PC-9 (cell line): ENCODE measurements around the gene PGM2. TPM values are rescaled to one million over a fixed set of nuclear protein-coding genes. Genes with fewer than 3 reads are reported as not detected.
A peak's percentile ranks its signal among the peaks of the same experiment; 100 is the strongest.

Experiments
- Bru-seq: library from RNA; stranded (reverse); fragments of 400-500 nt; gene quantifications from one replicate; lab custom pipeline; 2021; lab: Mats Ljungman, UMichigan
- BruChase-seq, 2 experiments: library from RNA; stranded (reverse); fragments of 400-500 nt; gene quantifications; one replicate each; lab custom pipeline; 2021; lab: Mats Ljungman, UMichigan
- BruUV-seq: library from RNA; stranded (reverse); fragments of 400-500 nt; replicated peaks from 2 replicates; lab custom pipeline; 2021; lab: Mats Ljungman, UMichigan
- CTCF ChIA-PET: fragments of 300-600 bp; sonication (Branson Sonifier 250); formaldehyde crosslinking; loops from one replicate; lab custom pipeline; 2022; ENCODE audit warnings: antibody characterized with exemption; lab: Charles Lee
- POLR2A ChIA-PET: fragments of 300-600 bp; sonication (Branson Sonifier 250); formaldehyde crosslinking; loops from one replicate; lab custom pipeline; 2022; ENCODE audit warnings: antibody characterized with exemption; ENCODE audit not compliant: unreplicated experiment; lab: Charles Lee
- DNase-seq, 2 experiments: peaks; one replicate each; pipeline versions ENCODE4 v3.0.0 to v3.0.0-alpha.2; 2015 to 2022; ENCODE audit warnings: mixed read lengths in 1 of 2
- H2AFZ ChIP-seq: fragments of 200-600 bp; sonication (generic); 2 replicates; pipeline ENCODE4 v1.8.1; 2017; ENCODE audit warnings: antibody characterized with exemption
- H3F3A ChIP-seq: fragments of 200-600 bp; sonication (generic); 2 replicates; pipeline ENCODE4 v1.8.1; 2017; ENCODE audit warnings: antibody characterized with exemption, mild to moderate bottlenecking, low read depth; ENCODE audit not compliant: insufficient read depth
- H3K27ac ChIP-seq: fragments of 200-600 bp; sonication (generic); 2 replicates; pipeline ENCODE4 v1.6.1; 2016; ENCODE audit warnings: mixed run types
- H3K27me3 ChIP-seq: fragments of 200-600 bp; sonication (generic); 2 replicates; pipeline ENCODE4 v1.6.1; 2016; ENCODE audit warnings: low read depth, mixed run types; ENCODE audit not compliant: insufficient read depth
- H3K36me3 ChIP-seq: fragments of 200-600 bp; sonication (generic); 2 replicates; pipeline ENCODE4 v1.6.1; 2016; ENCODE audit warnings: low read depth, mixed run types
- H3K4me1 ChIP-seq: fragments of 200-600 bp; sonication (generic); replicated peaks from 2 replicates; pipeline ENCODE4 v1.6.1; 2016; ENCODE audit warnings: mixed run types; ENCODE audit not compliant: insufficient read depth
- H3K4me2 ChIP-seq: fragments of 200-600 bp; sonication (generic); 2 replicates; pipeline ENCODE4 v1.6.1; 2017; ENCODE audit warnings: mixed run types
- H3K4me3 ChIP-seq: fragments of 200-600 bp; sonication (generic); 2 replicates; pipeline ENCODE4 v1.6.1; 2016; ENCODE audit warnings: mixed run types
- H3K79me2 ChIP-seq: fragments of 200-600 bp; sonication (generic); 2 replicates; pipeline ENCODE4 v1.6.1; 2017; ENCODE audit warnings: low read depth, mixed run types
- H3K9me2 ChIP-seq: fragments of 200-600 bp; sonication (generic); 2 replicates; pipeline ENCODE4 v1.8.1; 2017; ENCODE audit warnings: mild to moderate bottlenecking; ENCODE audit not compliant: insufficient read depth
- H3K9me3 ChIP-seq: fragments of 200-600 bp; sonication (generic); 2 replicates; pipeline ENCODE4 v1.8.1; 2016; ENCODE audit warnings: low read depth; ENCODE audit not compliant: insufficient read depth
- H4K20me1 ChIP-seq: fragments of 200-600 bp; sonication (generic); 2 replicates; pipeline ENCODE4 v1.8.1; 2017; ENCODE audit not compliant: insufficient read depth
- EZH2 ChIP-seq: fragments of 200-600 bp; sonication (generic); IDR thresholded peaks from 2 replicates; pipeline ENCODE4 v1.8.0; 2017; ENCODE audit warnings: antibody characterized with exemption, low read depth
- intact Hi-C: fragments of 100-400 bp; cut with micrococcal nuclease; formaldehyde crosslinking; loops from one replicate; pipeline ENCODE4 v1.10.0; 2022; ENCODE audit not compliant: unreplicated experiment
- long read RNA-seq: library from polyadenylated mRNA; stranded (forward); transcript quantifications from one replicate; pipeline ENCODE4 v2.0.0, GENCODE V29; 2022
- total RNA-seq: library from RNA; stranded (reverse); gene quantifications from 2 replicates; pipeline ENCODE4 v1.2.3, GENCODE V29; 2021
- TF ChIP-seq, protein P1 (sequence below): fragments of 200-600 bp; sonication (generic); conservative IDR thresholded peaks from 2 replicates; pipeline ENCODE4 v1.6.1; 2017; ENCODE audit warnings: mixed run types, antibody characterized with exemption, mild to moderate bottlenecking, moderate library complexity

The PGM2 gene
- total RNA-seq (27.3 and 32.5 TPM in 2 replicates), Bru-seq, nascent RNA (percentile 66 among the genes with signal in this experiment), BruChase-seq, experiment 1, labeled RNA remaining after a 2-hour chase (percentile 66 among the genes with signal in this experiment), BruChase-seq, experiment 2, labeled RNA remaining after a 6-hour chase (percentile 70 among the genes with signal in this experiment)
- long read RNA-seq, transcript PGM2-201 (14 exons, 3,264 nt): major isoform, 45 of 50 reads
- long read RNA-seq, partial matches to known transcripts: 0 of 50 reads
- long read RNA-seq, other reads (novel, unspliced or antisense): 5 of 50 reads

DNA sequence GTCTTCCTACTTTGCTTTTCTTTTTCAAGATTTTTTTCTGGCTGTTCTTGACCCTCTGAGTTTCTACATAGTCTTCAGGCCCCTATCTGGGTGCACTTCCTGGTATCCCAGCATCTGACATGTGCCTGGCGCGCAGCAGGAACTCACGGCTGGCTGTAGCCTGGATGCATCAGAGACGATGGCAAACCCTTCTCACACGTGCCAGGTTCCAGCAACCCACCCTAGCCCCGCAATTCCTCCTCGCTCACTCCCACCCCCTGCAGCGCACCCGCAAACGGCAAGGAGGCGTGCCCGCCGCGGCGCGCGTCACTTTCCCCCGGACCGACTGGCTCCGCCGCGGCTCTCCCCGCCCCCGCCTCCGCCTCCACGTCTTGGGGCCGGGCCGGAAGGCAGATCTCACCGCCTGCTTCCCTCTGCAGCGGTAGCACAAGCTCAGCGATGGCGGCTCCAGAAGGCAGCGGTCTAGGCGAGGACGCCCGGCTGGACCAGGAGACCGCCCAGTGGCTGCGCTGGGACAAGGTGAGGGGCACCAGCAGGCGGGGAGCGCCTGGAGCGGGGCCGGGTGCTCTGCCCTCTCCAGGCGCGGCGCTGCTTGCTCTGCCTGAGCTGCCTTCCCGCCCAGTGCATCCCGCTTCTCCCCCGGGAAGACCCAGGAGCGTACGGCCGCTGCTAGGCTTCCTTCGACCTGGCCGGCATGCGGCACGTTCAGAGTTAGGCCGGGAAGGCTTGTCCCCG is at the start of gene PGM2:
Gene PGM2 (plus strand): TSS at position 392 of the 735 bp plus-strand sequence. CDS start 47 bp downstream, at position 439.
- CTCF ChIA-PET: interaction anchor here (0.6 to 1.1 kb wide), 3 partner anchors 24 to 223 kb away, joined by 3 to 8 read pairs (median 5); no protein-coding TSS in a partner anchor
- DNase-seq: peak; percentile 64 to 83
- H3K9me3 ChIP-seq: no peaks in the 10 kb centered on the region
- peak within 1 kb of the TSS; percentile 88 for H2AFZ ChIP-seq
- peaks cover 15% of the 10 kb centered on the region; the same call in 1 of the 2 replicates for H3K36me3 ChIP-seq
- peaks cover 20% of the 10 kb centered on the region for H3K4me1 ChIP-seq
- TF ChIP-seq, protein P1, sequence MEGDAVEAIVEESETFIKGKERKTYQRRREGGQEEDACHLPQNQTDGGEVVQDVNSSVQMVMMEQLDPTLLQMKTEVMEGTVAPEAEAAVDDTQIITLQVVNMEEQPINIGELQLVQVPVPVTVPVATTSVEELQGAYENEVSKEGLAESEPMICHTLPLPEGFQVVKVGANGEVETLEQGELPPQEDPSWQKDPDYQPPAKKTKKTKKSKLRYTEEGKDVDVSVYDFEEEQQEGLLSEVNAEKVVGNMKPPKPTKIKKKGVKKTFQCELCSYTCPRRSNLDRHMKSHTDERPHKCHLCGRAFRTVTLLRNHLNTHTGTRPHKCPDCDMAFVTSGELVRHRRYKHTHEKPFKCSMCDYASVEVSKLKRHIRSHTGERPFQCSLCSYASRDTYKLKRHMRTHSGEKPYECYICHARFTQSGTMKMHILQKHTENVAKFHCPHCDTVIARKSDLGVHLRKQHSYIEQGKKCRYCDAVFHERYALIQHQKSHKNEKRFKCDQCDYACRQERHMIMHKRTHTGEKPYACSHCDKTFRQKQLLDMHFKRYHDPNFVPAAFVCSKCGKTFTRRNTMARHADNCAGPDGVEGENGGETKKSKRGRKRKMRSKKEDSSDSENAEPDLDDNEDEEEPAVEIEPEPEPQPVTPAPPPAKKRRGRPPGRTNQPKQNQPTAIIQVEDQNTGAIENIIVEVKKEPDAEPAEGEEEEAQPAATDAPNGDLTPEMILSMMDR: no peak
- no peak for TF ChIP-seq EZH2
- no peaks in the 10 kb centered on the region for H4K20me1 ChIP-seq
- POLR2A ChIA-PET: interaction anchor here (0.6 kb wide), 2 partner anchors 373 to 385 kb away, joined by 4 read pairs; no protein-coding TSS in a partner anchor
- no peaks in the 10 kb centered on the region for H3K9me2 ChIP-seq
- H3K79me2 ChIP-seq: peaks cover 18% of the 10 kb centered on the region
- H3K4me2 ChIP-seq: peak within 1 kb of the TSS; percentile 86
- H3K27ac ChIP-seq: peak within 1 kb of the TSS; percentile 54
- intact Hi-C loops: loop anchor here (2.0 to 5.0 kb wide), 2 partner anchors 66 to 150 kb away; partner anchors contain the start of gene TBC1D1
- peak within 1 kb of the TSS; percentile 91 for H3K4me3 ChIP-seq
- H3K27me3 ChIP-seq: no peaks in the 10 kb centered on the region
- H3F3A ChIP-seq: no peaks in the 10 kb centered on the region
- no TSS peak for BruUV-seq

DNA sequence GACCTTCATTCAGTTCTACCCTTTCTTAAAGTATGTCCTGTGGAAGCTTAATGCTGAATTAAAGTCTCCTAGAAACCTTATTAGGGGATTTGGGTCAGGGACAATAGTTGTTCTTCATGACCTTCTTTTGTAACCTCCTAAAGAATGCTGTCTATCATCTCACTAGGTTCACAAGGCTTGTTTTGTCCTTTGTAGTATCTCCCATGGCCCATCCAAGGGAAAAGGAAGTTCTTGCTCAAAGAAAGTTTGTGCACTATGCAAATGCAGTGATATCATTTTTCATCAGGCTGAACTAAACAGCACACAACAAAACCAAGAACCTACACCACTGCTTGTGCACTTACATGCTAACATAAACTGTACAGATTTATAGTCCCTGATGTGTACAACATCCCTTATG is 46.6 kb upstream of the PGM2 start:
- Histone ChIP-seq H3K4me1 (no peaks in the 10 kb centered on the region), H3K4me2 (no peak overlapping the region), H3K36me3 (no peaks in the 10 kb centered on the region), H3K9me3 (no peaks in the 10 kb centered on the region), H3K9me2 (no peaks in the 10 kb centered on the region), H3F3A (no peaks in the 10 kb centered on the region), H3K79me2 (no peaks in the 10 kb centered on the region), H3K27ac (no peak overlapping the region), H3K4me3 (no peak overlapping the region), H2AFZ (no peak overlapping the region), H4K20me1 (no peaks in the 10 kb centered on the region), H3K27me3 (no peaks in the 10 kb centered on the region)
- TF ChIP-seq, protein P1: no peak
- no peak for TF ChIP-seq EZH2
- no TSS peak for BruUV-seq
- CTCF ChIA-PET: no interaction called here
- POLR2A ChIA-PET: no interaction called here
- DNase-seq: no peak
- intact Hi-C loops: no loop called here

DNA sequence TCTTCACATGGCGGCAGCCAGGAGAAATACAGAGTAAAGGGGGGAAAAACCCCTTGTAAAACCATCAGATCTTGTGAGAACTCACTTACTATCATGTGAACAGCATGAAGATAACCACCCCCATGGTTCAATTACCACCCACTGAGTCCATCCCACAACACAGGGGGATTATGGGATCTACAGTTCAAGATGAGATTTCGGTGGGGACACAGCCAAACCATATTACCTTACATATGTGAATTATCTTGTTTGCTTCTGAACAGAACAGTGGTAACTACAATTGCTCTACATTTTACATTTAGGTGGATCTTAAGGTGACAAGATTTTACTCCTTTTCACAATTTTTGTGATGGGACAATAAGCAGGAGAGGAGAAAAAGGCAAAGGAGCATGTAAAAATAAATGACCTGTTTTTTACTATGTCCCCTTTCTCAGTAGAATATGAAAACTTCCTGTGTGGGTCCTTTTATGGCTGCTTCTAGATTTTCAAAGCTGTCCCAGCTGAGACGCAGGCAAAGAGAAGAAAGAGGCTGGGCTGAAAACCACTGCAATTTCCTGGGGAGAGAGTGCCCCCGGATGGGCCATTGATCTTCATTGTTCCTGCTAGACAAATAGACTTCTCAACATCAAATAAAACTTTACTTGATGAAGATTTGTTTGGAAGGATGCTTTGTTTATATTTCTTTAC is 45.9 kb upstream of the PGM2 start:
- H3K4me3 ChIP-seq: no peak overlapping the region
- no peaks in the 10 kb centered on the region for H3F3A ChIP-seq
- no peaks in the 10 kb centered on the region for H3K9me2 ChIP-seq
- no TSS peak for BruUV-seq
- H3K36me3 ChIP-seq: no peaks in the 10 kb centered on the region
- H2AFZ ChIP-seq: no peak overlapping the region
- no peak for TF ChIP-seq EZH2
- CTCF ChIA-PET: no interaction called here
- POLR2A ChIA-PET: no interaction called here
- H3K4me2 ChIP-seq: no peak overlapping the region
- intact Hi-C loops: no loop called here
- H4K20me1 ChIP-seq: no peaks in the 10 kb centered on the region
- H3K9me3 ChIP-seq: no peaks in the 10 kb centered on the region
- no peak for DNase-seq
- H3K27me3 ChIP-seq: no peaks in the 10 kb centered on the region
- no peaks in the 10 kb centered on the region for H3K4me1 ChIP-seq
- no peak overlapping the region for H3K27ac ChIP-seq
- H3K79me2 ChIP-seq: no peaks in the 10 kb centered on the region
